Measurements from ENCODE around the gene SURF4.
"Not testable (repeated sequence)": the region's sequence is repeated elsewhere in the genome, so short reads cannot be mapped to it uniquely, and the experiment has no call there.

SURF4 gene

GRCh38 chr9:133396952-133397351 lies 21.1 kb upstream of the SURF4 start:
- DNase-seq = no peak

GRCh38 chr9:133394687-133395271 lies 18.9 kb upstream of the SURF4 start:
- DNase-seq = no peak

GRCh38 chr9:133393399-133393798 lies 17.5 kb upstream of the SURF4 start:
- no peak for DNase-seq

DNA sequence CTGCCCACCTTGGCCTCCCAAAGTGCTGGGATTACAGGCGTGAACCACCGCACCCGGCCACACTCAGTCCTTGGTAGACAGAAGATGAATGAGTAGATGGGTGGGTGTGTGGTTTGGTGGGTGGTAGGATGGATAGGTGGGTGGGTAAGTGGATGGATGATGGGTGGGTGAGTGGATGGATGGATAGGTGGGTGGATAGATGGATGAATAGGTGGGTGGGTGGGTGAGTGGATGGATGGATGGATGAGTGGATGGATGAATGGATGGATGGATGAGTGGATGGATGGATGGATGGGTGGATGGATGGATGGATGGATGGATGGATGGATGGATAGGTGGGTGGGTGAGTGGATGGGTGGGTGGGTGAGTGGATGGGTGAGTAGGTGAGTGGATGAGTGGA lies 16.4 kb upstream of the SURF4 start:
- DNase-seq = not testable (repeated sequence)

GRCh38 chr9:133391449-133391848 lies 15.6 kb upstream of the SURF4 start:
- not testable (repeated sequence) for DNase-seq

DNA sequence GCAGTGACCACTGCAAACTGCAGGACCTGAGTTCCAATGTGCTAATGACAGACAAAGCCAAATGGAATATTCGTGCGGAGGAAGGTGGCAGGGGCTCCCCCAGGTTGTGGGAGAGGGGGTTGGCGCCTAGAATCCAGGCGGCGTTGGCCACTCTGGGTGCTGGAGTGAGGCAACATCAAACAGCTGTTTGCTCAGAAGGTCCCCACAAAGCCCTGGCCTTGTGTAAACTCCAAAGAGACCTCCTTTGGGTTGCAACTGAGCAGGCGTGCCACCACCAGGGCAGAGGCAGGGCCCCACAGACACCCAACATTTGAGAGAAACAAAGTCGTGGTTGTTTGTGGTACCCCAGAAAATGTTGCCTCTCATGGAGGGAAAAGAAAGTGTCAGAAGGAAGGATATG lies 14.9 kb upstream of the SURF4 start:
- no peak for DNase-seq

DNA sequence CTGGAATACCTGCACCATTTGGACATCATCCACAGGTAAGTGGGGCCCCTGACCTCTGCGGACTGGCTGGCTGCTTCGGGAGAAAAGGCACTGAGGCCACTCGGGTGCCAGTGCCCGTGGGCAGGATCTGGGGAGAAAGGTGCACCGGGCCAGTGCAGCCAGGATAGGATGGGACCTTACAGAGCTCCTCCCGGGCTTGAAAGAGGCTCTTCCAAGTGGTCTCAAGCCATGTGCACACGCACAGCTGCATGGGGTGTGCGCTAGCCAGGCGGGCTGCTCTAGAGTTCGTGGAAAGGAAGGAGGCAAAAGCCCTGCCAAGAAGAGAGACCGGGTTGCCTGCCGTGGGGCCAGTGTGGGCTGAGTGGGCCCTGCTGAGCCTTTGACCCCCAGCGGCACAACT lies 13.7 kb upstream of the SURF4 start:
- DNase-seq = no peak

DNA sequence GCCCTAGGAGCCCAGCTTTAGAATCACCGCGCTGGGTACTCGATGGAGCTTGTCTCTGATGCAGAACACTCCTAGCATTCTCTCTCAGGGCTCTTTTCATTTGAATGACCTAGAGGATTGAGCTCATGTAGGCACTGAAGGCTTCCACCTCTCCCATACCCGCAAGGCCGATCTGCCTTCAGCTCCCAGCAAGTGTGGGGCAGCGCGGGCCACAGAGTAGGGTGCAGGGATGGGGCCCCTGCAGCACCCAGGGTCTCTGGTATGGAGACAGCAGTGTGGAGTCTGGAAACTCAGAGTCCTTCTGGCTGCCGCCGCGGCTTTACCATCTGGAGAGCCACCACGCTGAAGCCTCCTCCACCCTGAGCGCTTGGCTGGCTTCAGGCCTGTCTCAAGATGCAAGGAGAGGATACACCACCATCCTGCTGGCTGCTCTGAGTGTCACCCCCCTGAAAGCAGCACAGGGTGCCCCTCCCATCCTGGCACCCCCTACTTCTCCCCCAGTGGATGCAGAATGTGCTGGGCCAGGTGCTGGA lies 13.2 kb upstream of the SURF4 start:
- DNase-seq = no peak

- DNase-seq = no peak
These were observed 11.8 kb upstream of the SURF4 start for GRCh38 chr9:133387680-133388079.

GRCh38 chr9:133386338-133386737 lies 10.5 kb upstream of the SURF4 start:
- no peak for DNase-seq

DNA sequence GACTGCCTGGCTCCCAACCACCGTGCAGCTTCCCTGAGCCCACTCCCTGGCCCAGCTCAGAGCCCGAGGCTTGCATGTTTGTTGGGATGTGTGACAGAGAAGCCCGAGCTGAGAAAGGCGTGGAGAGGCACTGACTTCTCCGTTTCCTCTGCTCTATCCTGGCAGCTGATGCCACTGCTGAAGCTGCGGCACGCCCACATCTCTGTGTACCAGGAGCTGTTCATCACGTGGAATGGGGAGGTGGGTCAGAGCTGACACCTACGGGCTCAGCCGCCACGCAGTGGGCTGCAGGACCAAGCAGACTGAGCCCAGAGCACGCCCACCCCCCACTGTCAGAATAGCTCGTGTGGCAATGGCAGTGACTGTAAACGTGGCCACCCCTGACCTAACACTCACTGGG lies 9.6 kb upstream of the SURF4 start:
- DNase-seq = no peak

DNA sequence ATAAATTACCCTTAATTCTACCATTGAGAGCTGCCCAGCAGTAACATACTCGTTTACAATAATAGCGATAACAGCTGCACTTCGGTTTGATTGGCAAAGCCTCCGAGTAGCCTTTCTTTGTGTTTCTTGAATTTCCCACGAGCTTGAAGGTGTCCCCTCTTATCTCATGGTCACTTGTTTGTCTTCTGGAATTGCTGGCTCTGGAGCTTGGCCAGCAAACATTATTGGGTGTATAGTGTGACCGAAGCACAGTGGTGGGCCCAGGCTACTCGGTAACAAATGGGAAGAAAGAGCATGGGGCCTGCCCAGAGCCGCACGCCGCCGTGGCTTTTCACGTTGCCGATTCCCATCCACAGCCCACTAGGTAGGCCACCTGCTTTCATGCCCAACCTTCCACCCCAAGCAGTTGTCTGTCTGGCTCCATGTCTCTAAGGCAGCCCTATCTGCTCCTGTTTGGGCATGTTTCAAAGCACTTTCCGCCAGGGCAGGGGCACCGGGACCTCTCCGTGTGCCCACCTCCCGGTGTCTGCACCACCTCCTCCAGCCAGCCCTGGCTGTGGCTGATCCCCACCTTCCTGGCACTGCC lies 9.0 kb upstream of the SURF4 start:
- no peak for DNase-seq

- DNase-seq = no peak
These were observed 7.6 kb upstream of the SURF4 start for GRCh38 chr9:133383438-133383837.

GRCh38 chr9:133382507-133383141 lies 6.8 kb upstream of the SURF4 start:
- no peak for DNase-seq

DNA sequence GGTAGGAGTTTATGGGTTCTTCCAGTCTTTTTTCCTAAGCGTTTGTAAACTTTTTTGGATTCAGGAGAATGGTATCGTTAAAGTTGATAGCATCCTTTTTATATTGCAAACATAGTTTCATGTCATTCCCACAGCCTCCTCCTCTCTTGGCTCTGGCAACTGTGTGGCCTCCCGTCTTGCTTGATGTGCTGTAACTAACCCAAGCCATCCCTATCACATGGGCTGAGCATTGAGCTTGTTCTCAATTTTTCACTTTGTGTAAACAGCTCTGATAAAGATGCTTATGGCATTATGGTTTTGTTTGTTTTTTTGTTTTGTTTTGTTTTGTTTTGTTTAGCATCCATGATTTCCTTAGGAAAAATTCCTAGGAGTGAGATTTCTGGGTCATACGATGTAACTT lies 4.9 kb upstream of the SURF4 start:
- no peak for DNase-seq

GRCh38 chr9:133379153-133380086 lies 3.6 kb upstream of the SURF4 start:
- no peak for DNase-seq

- no peak for DNase-seq
These were observed 2.6 kb upstream of the SURF4 start for GRCh38 chr9:133378408-133378962.

GRCh38 chr9:133377721-133378216 lies 1.9 kb upstream of the SURF4 start:
- DNase-seq = no peak

DNA sequence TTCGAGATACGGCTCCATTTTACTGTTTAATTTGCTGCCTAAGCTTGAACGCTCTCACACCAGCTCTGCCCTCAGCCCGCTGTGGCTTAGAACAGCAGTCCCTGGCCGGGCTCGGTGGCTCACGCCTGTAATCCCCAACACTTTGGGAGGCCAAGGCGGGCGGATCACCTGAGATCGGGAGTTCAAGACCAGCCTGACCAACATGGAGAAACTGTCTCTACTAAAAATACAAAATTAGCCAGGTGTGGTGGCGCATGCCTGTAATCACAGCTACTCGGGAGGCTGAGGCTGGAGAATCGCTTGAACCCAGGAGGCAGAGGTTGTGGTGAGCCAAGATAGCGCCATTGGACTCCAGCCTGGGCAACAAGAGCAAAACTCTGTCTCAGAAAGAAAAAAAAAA lies 1.4 kb upstream of the SURF4 start:
- DNase-seq = not testable (repeated sequence)

- no peak for DNase-seq
These were observed 640 bp downstream of the SURF4 start for GRCh38 chr9:133375116-133375723.

DNA sequence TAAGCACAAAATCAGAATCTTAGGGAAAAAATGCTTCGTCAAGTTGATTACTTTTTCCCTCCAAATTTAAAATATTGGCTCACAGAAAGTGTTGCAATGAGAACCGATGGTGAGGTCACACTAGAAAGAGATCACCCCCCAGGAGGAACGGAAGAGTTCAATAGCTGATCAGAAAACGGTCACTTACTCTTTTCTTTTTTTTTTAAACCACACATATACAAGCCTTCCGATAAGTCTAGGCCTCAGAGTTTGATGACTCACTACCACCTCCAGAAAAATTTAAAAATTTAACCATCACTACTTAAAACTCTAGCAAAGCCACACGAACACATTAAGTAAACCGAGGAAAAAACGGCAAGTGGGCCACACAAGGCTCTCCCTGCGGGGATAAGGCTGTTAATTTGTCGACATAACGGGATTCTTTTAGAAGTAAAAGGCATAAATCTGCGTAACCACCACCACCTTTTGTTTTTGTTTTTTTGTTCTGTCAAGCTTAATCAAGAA lies 1.2 kb downstream of the SURF4 start:
- DNase-seq = peak; percentile 10

- no peak for DNase-seq
These were observed 3.7 kb downstream of the SURF4 start for GRCh38 chr9:133372144-133372543.

Data from amniotic stem cell (primary cell).